Colonic mucosa (tissue), 4 donors: ENCODE measurements around the gene CEP95. TPM values are rescaled to one million over a fixed set of nuclear protein-coding genes. Genes with fewer than 3 reads are reported as not detected.

ENCODE experiments used
- DNase-seq: peaks from one replicate; pipeline ENCODE4 v3.0.0-alpha.2; 2020
- H3K27ac ChIP-seq: fragments of 200-600 bp; one replicate; pipeline ENCODE4 v1.8.0; 2021
- H3K27me3 ChIP-seq: fragments of 200-600 bp; one replicate; pipeline ENCODE4 v1.8.0; 2021
- H3K36me3 ChIP-seq: fragments of 200-600 bp; one replicate; pipeline ENCODE4 v1.8.0; 2021
- H3K4me1 ChIP-seq: fragments of 200-600 bp; one replicate; pipeline ENCODE4 v1.8.0; 2021; ENCODE audit warnings: mild to moderate bottlenecking
- H3K4me3 ChIP-seq: fragments of 200-600 bp; one replicate; pipeline ENCODE4 v1.8.0; 2021
- H3K9ac ChIP-seq, 2 donors: one replicate each; pipeline ENCODE4 v1.7.0; 2013; ENCODE audit warnings: control low read depth in 2 of 2, low read depth in 2 of 2, low read length in 2 of 2
- H3K9me3 ChIP-seq: fragments of 200-600 bp; one replicate; pipeline ENCODE4 v1.8.0; 2021
- intact Hi-C: fragments of 100-400 bp; cut with DNase I; formaldehyde crosslinking; loops from one replicate; pipeline ENCODE4 v1.14.1; 2022
- total RNA-seq, 2 donors: library from RNA; stranded (reverse); fragmentation: NEBNext Ultra II Directional in 1 of 2; extraction: Animal tissue kit (Norgen Biotek cat#: 25700) in 1 of 2; gene quantifications; one replicate each; pipeline ENCODE4 v1.2.1, GENCODE V29; 2021
- TF ChIP-seq, protein P1 (sequence below): fragments of 200-600 bp; IDR thresholded peaks from one replicate; pipeline ENCODE4 v1.8.0; 2022; ENCODE audit warnings: antibody characterized with exemption, mild to moderate bottlenecking
- donor health status: healthy.
- donor health status: DM: no; HTN: no; CAD: no.
- donor health status: DM: no; HTN: no; CAD: no.

The CEP95 gene
- total RNA-seq, 2 donors from 2014 or later, result 26.4 to 28.5 TPM

DNA sequence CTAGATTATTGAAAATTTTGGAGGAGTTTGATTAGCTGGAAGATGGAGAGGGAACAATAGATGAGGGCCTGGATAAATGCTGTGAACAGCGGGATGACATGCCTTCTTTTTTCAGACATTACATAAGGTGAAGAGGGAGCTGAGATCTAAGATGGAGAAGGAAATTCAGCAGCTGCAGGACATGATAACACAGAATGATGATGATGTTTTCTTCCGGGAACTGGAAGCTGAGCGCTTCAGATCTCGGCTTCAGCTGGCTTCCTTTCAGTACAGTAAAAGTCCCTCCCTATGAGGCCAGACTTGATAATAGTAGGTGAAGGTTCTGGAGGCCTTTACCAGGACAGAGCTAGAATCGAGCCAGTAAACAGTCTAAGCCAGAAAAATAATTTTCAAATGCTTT is 30.7 kb downstream of the CEP95 start:
- intact Hi-C loops, result no loop called here
- no peaks in the 10 kb centered on the region for H3K9me3 ChIP-seq
- no peaks in the 10 kb centered on the region for H3K36me3 ChIP-seq
- H3K27ac ChIP-seq, result no peak overlapping the region
- H3K4me1 ChIP-seq, result no peaks in the 10 kb centered on the region
- TF ChIP-seq, protein P1, sequence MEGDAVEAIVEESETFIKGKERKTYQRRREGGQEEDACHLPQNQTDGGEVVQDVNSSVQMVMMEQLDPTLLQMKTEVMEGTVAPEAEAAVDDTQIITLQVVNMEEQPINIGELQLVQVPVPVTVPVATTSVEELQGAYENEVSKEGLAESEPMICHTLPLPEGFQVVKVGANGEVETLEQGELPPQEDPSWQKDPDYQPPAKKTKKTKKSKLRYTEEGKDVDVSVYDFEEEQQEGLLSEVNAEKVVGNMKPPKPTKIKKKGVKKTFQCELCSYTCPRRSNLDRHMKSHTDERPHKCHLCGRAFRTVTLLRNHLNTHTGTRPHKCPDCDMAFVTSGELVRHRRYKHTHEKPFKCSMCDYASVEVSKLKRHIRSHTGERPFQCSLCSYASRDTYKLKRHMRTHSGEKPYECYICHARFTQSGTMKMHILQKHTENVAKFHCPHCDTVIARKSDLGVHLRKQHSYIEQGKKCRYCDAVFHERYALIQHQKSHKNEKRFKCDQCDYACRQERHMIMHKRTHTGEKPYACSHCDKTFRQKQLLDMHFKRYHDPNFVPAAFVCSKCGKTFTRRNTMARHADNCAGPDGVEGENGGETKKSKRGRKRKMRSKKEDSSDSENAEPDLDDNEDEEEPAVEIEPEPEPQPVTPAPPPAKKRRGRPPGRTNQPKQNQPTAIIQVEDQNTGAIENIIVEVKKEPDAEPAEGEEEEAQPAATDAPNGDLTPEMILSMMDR, result no peak
- H3K27me3 ChIP-seq, result no peaks in the 10 kb centered on the region
- no peak overlapping the region for H3K4me3 ChIP-seq
- no peak for DNase-seq
- no peak overlapping the region for H3K9ac ChIP-seq

DNA sequence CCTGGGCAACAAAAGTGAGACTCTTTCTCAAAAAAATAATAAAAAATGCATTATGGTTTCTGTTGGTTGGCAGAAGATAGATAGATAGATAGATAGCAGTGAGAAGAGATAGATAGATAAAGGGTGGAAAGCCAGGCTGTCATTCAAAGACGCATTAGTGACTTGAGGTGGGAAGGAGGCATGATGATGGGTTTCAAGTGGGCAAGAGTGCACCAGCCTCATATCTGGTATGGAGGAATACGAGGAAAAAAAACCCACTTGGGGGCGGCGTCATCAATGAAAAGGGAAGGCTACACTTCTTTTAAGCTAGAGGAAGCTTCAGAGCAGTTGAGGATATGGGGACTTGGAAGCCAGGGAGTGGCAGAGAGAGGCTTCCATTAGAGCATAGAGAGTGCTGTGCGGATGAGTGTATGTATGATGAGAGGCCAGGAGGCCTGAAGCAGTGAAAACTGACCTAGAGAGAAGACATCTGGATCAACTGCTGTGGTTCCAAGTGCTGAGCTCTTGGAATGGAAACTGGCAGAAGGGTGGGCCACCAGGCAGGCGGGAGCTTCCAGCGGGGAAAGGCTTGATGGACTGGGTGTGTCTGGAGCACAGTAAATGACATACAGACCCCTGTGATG is 31.8 kb downstream of the CEP95 start:
- Histone ChIP-seq H3K27ac (no peak overlapping the region), H3K27me3 (no peaks in the 10 kb centered on the region), H3K9me3 (no peaks in the 10 kb centered on the region), H3K4me1 (no peaks in the 10 kb centered on the region), H3K36me3 (no peaks in the 10 kb centered on the region), H3K9ac (no peak overlapping the region), H3K4me3 (no peak overlapping the region)
- no peak for DNase-seq
- TF ChIP-seq, protein P1, result no peak
- intact Hi-C loops, result no loop called here

DNA sequence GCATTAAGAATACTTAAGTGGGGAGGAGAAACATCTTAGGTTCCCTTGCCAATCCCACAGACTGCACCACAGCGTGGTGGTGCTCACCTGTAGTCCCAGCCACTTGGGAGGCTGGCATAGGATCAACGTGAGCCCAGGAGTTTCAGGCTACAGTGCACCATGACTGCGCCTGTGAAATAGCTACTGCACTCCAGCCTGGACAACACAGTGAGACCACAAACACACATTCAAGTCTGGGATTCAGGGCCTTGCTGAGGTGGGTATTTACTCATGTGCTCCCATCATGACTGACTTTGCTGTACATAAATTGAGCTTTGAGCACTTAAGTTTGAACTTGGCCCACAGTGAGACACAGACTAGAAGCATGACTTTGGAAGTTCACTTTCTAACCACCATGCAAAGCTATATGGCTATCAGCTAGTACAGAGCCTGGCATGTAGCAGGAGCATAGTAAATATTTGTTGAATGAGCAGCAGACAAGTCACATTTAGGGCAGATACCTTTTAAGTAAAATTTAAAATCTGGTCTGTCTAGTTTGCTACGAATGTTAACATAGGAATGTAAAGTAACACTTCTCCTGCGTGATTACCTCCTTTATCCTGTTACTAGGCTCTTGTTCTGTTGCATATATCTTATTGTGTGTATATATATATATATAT is 33.5 kb downstream of the CEP95 start:
- Histone ChIP-seq H3K36me3 (no peaks in the 10 kb centered on the region), H3K4me3 (no peak overlapping the region), H3K9ac (no peak overlapping the region), H3K9me3 (no peaks in the 10 kb centered on the region), H3K27ac (no peak overlapping the region), H3K27me3 (no peaks in the 10 kb centered on the region), H3K4me1 (no peaks in the 10 kb centered on the region)
- no peak for DNase-seq
- intact Hi-C loops, result no loop called here
- TF ChIP-seq, protein P1, result no peak

DNA sequence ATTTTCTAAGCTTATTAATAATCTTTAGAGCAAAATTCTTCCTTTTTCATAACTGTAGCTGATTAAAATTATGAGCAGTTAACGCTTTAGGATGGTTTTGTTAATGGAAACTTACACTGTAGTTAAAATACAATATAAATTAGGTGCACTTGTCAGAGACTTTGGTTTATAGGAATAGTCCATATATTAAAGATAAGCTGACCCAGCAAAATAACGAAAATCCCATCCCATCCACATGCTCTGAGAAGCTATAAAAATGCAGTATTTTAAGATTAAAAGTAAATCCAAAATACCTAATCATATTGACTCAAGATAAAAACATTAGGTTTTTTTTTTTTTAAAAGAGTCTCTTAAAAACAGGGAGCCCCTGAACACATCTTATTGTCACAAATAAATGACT is 38.0 kb downstream of the CEP95 start:
- H3K36me3 ChIP-seq, result no peaks in the 10 kb centered on the region

DNA sequence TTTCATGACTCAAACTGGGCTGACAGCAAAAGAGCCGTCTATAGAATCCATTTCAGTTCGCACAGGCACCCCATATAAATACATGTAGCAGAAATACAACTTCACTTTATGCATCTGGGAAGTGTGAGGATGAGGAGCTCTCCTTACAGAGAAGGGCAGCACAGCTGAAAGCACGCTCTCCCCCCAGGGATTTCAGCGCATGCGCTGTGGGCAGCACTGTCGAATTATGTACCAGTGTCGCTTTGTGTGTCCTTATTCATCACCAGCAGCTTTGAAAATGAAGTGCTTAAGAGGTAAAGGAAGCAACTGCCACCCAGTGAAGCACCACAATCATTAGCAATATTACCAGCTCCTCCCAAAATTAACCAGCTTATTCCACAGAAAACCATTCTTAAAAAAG is 39.9 kb downstream of the CEP95 start:
- H3K27me3 ChIP-seq, result no peaks in the 10 kb centered on the region
- DNase-seq, result no peak
- H3K4me3 ChIP-seq, result no peak overlapping the region
- H3K9me3 ChIP-seq, result no peaks in the 10 kb centered on the region
- intact Hi-C loops, result no loop called here
- H3K36me3 ChIP-seq, result no peaks in the 10 kb centered on the region
- H3K27ac ChIP-seq, result no peak overlapping the region
- no peaks in the 10 kb centered on the region for H3K4me1 ChIP-seq
- TF ChIP-seq, protein P1, result no peak
- no peak overlapping the region for H3K9ac ChIP-seq

More for the DNA sequence above, 38.0 kb downstream of the CEP95 start:
- Histone ChIP-seq H3K27ac (no peak overlapping the region), H3K27me3 (no peaks in the 10 kb centered on the region), H3K9me3 (no peaks in the 10 kb centered on the region), H3K9ac (no peak overlapping the region), H3K4me3 (no peak overlapping the region), H3K4me1 (no peaks in the 10 kb centered on the region)
- TF ChIP-seq, protein P1, result no peak
- intact Hi-C loops, result no loop called here
- DNase-seq, result no peak
